Peyer's patch (tissue), 4 donors: ENCODE measurements around the gene FOXL1. TPM values are rescaled to one million over a fixed set of nuclear protein-coding genes. Genes with fewer than 3 reads are reported as not detected.
A peak's percentile ranks its signal among the peaks of the same experiment; 100 is the strongest.

Experiments used
- DNase-seq, 3 donors: peaks; one replicate each; pipeline ENCODE4 v3.0.0-alpha.2; 2017 to 2019
- H3K27ac ChIP-seq, 4 donors: fragments of 200-600 bp; sonication (generic); one replicate each; pipeline ENCODE4 v1.5.1; 2016 to 2019
- H3K27me3 ChIP-seq, 2 donors: fragments of 200-600 bp; sonication (generic); one replicate each; pipeline ENCODE4 v1.5.1; 2019
- H3K36me3 ChIP-seq, 3 donors: fragments of 200-600 bp; sonication (generic); one replicate each; pipeline ENCODE4 v1.5.1; 2016 to 2019
- H3K4me1 ChIP-seq, 4 donors: fragments of 200-600 bp; sonication (generic); one replicate each; pipeline ENCODE4 v1.5.1; 2016 to 2019
- H3K4me3 ChIP-seq, 4 donors: fragments of 200-600 bp; sonication (generic); 1 replicate in 3 of 4; 2 replicates in 1 of 4; pipeline ENCODE4 v1.5.1; 2016 to 2019; ENCODE audit warnings: mild to moderate bottlenecking in 1 of 4
- H3K9me3 ChIP-seq, 4 donors: fragments of 200-600 bp; sonication (generic); one replicate each; pipeline ENCODE4 v1.5.1; 2016 to 2019; ENCODE audit warnings: mild to moderate bottlenecking in 1 of 4
- POLR2A ChIP-seq, 2 donors: fragments of 450-650 bp; IDR thresholded peaks; one replicate each; pipeline ENCODE4 v1.5.1; 2017; ENCODE audit warnings: antibody characterized with exemption in 2 of 2, mild to moderate bottlenecking in 2 of 2, moderate library complexity in 2 of 2
- total RNA-seq, 4 donors: library from RNA; depleted of rRNA; stranded (reverse); fragments of >200 nt; gene quantifications; one replicate each; pipeline ENCODE4 v1.1.0, GENCODE V29; 2016
- TF ChIP-seq, protein P1 (sequence below), 6 experiments: fragments of 450-650 bp in 4 of 6; fragments of 200-600 bp in 2 of 6; sonication (generic) in 1 of 6; IDR thresholded peaks; one replicate each; pipeline ENCODE4 v1.5.1; 2017 to 2019; ENCODE audit warnings: antibody characterized with exemption in 6 of 6, mild to moderate bottlenecking in 3 of 6, moderate library complexity in 1 of 6

FOXL1 gene
- total RNA-seq, 4 donors from 2014 or later = 2.0 to 12.4 (median 3.0) TPM

DNA sequence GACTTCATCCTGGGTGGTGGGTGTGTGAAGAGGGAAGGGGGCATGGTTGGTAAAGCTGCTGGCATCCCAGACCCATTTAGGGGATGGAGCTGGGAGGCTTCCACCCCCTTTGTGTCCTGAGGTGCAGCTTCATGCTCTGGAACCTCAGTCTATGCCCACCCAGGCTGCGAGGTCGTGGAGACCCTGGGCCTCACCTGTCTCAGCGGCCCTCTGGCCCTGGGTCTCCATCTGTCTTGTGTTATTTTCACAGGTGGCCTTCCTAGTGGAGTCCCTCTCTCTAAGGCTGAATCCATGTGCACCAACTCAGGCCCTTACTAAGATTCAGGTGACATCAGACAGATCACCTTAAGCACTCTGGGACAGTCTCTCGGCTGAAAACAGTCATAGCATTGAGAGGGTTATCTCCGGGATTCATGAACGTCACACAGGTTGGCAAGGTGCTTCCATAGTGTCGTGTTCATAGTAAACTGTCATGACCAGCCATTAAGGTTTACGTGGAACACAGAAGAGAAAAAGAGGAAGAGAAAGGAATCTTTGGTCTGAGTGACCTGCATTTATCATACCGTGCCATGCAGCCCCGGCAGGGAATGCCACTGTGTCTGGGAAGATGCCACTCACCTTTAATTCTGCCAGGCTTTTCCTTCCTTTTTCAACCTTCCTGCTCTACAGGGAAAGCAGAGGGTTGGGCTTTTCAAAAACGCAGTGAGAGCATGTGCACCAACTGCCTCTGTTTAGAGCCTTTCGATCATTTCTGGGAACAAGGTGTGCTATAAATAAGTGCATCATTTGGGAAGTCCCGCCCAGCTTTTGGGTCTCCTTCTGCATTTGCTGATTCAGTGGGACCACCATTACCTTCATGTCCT, 4.5 kb upstream of the FOXL1 start:
- H3K27me3 ChIP-seq = peaks cover 0 to 38% of the 10 kb centered on the region in 2 donors

DNA sequence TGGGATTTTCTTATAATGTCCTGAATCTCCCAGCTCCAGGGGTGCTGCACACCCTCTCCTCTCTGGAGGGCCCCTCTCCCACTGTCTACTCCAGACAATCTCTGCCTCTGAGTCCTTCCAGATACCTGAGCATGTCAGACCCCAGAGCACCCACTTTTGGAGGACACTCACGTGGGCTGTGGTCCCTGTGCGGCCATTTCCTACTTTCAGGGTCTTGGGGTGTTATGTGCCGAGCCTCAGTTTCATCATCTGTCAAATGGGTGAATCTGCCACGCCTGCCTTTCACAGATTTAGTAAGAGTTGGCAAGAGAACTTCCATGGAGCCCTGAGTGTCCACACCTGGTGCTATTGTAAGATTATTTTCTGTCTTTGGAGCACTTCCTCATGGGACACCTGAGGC, 3.7 kb upstream of the FOXL1 start:
- peaks cover 0 to 7% (median 0%) of the 10 kb centered on the region in 4 donors for H3K4me1 ChIP-seq
- H3K36me3 ChIP-seq = no peaks in the 10 kb centered on the region
- H3K27me3 ChIP-seq = peaks cover 0 to 42% of the 10 kb centered on the region in 2 donors
- TF ChIP-seq, protein P1, sequence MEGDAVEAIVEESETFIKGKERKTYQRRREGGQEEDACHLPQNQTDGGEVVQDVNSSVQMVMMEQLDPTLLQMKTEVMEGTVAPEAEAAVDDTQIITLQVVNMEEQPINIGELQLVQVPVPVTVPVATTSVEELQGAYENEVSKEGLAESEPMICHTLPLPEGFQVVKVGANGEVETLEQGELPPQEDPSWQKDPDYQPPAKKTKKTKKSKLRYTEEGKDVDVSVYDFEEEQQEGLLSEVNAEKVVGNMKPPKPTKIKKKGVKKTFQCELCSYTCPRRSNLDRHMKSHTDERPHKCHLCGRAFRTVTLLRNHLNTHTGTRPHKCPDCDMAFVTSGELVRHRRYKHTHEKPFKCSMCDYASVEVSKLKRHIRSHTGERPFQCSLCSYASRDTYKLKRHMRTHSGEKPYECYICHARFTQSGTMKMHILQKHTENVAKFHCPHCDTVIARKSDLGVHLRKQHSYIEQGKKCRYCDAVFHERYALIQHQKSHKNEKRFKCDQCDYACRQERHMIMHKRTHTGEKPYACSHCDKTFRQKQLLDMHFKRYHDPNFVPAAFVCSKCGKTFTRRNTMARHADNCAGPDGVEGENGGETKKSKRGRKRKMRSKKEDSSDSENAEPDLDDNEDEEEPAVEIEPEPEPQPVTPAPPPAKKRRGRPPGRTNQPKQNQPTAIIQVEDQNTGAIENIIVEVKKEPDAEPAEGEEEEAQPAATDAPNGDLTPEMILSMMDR (IDR thresholded peaks at IDR 0.05) = no peak
- TF ChIP-seq POLR2A (IDR thresholded peaks at IDR 0.05) = no peak
- no peaks in the 10 kb centered on the region for H3K9me3 ChIP-seq
- no peak overlapping the region for H3K4me3 ChIP-seq
- no peak for DNase-seq
- H3K27ac ChIP-seq = no peak overlapping the region

More for the DNA sequence above, 4.5 kb upstream of the FOXL1 start:
- Histone ChIP-seq H3K27ac (no peak overlapping the region), H3K4me3 (no peak overlapping the region), H3K4me1 (peaks cover 0 to 7% (median 0%) of the 10 kb centered on the region in 4 donors), H3K9me3 (no peaks in the 10 kb centered on the region), H3K36me3 (no peaks in the 10 kb centered on the region)
- no peak for TF ChIP-seq POLR2A (IDR thresholded peaks at IDR 0.05)
- TF ChIP-seq, protein P1 (IDR thresholded peaks at IDR 0.05) = no peak
- DNase-seq = no peak

DNA sequence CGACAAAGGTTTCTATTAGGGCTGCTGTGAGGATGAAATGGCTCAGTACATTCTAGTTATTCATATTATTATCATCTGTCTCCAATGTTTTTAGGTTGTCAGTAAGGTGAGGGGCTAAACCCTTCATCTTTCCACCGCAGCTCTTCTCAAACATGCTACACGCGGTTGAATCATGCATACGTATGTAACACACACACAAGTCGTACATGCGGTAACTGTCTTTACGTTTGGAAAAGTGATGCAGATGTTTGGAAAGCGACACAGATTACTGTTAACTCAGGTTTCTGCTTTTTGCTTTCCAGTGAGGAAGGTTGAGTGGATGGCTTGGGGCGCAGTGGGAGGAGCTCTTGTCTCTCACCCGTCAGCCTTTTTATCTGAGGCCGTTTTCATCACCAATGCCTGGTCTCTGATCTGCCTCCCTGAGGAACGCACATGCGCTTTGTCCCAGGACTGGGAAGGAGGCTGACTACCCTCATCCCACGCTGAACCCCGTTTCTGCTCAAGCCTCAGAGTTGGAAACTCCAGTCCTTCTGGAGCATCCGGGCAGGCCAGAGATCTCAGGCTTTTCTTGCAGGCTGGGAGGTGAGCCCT, 3.2 kb upstream of the FOXL1 start:
- TF ChIP-seq, protein P1 (IDR thresholded peaks at IDR 0.05) = no peak
- no peak for TF ChIP-seq POLR2A (IDR thresholded peaks at IDR 0.05)
- Histone ChIP-seq H3K27me3 (peaks cover 0 to 43% of the 10 kb centered on the region in 2 donors), H3K4me3 (peak overlapping the region in 2 of 4 donors; percentile 51 to 56)

DNA sequence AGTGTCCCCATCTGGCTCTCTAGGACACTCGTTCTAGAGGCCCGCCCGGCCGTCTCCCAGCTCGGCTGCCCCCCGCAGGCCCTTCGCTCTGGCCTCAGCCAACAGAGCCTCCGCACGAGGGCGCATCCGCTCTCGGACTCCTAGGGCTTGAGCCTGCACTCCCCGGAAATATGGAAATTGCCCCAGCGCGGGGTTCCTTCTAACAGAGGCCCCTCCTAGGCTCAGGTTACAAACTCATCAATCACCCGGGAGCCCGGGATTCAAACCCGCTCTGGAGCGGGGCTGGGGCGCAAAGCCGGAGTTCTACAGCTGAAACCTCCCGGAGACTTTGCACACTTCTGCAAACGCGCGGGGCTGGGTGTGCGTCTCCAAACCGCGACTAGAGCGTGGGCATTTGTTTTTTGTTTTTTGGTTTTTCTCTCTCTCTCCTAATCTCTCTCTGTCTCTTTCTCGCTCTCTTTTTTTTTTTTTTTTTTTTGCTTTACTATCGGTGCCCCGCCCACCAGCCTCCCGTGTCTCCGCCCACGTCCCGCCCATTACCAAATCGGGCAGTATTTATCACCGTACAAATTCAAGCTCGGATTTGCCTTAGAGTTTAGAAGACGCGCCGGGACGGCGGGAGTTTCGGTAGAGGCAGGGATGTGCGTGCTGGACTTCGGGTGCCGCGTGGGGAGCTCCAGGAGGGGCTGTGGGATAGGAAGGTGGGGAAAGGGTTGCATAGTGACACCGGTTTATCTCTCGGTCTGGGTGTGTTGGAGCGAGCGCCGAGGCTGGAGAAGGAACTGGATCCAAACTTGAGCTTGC, 2.4 kb upstream of the FOXL1 start:
- no peaks in the 10 kb centered on the region for H3K9me3 ChIP-seq
- H3K36me3 ChIP-seq = no peaks in the 10 kb centered on the region
- DNase-seq = peak; percentile 32 to 79 (median 77)
- TF ChIP-seq, protein P1 (IDR thresholded peaks at IDR 0.05) = peak in 5 of 6 experiments; percentile 8 to 47 (median 42)
- peak in 1 of 2 donors; percentile 43 for TF ChIP-seq POLR2A (IDR thresholded peaks at IDR 0.05)
- H3K27ac ChIP-seq = peak overlapping the region in 2 of 4 donors; percentile 64 to 67
- H3K27me3 ChIP-seq = peaks cover 0 to 42% of the 10 kb centered on the region in 2 donors
- peaks cover 0 to 7% (median 0%) of the 10 kb centered on the region in 4 donors for H3K4me1 ChIP-seq
- peak overlapping the region; percentile 12 to 56 (median 38) for H3K4me3 ChIP-seq

More for the DNA sequence above, 3.2 kb upstream of the FOXL1 start:
- Histone ChIP-seq H3K4me1 (peaks cover 0 to 7% (median 0%) of the 10 kb centered on the region in 4 donors), H3K9me3 (no peaks in the 10 kb centered on the region), H3K36me3 (no peaks in the 10 kb centered on the region), H3K27ac (no peak overlapping the region)
- DNase-seq = no peak
